ENCODE data around the gene RFX6. TPM values are rescaled to one million over a fixed set of nuclear protein-coding genes. Genes with fewer than 3 reads are reported as not detected.

Gene RFX6
- total and polyA plus RNA-seq, 10 donors, result not detected

DNA sequence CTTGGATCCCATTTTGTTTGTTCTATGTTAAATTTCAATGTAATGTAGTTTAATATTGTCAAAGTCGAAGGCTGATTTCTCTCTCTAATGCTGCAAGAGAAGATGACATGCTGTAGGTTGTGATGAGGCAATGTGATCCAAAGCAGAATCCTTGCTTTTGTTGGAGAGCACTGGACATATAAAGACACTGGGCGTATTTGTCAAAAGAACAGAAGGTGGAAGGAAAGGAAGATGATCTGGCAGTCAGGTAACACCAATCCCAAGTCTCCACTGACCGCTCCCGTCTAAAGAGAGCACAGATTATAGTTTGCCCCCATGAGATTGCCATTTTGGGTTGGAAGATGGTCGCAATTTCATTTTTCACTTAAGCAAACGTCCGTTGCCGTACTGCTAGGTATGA, 935 bp upstream of the RFX6 start:
- intact Hi-C loops (cut with DNase I; ENCODE audit: low total_unique reads), result no loop called here
- H3K27me3 ChIP-seq (replicated peaks in 1 of 7), result peaks cover 0 to 72% (median 30%) of the 10 kb centered on the region in 7 donors
- peak overlapping the region in 1 of 8 donors; percentile 22 for H3K4me3 ChIP-seq
- H3K36me3 ChIP-seq, result no peaks in the 10 kb centered on the region
- WGBS, 5 donors, result 26 to 30% (median 28%) methylated on average over 8 of the region's 8 CpGs
- H3K27ac ChIP-seq, result no peak overlapping the region
- peaks cover 0 to 15% (median 11%) of the 10 kb centered on the region in 6 donors for H3K4me1 ChIP-seq
- TF ChIP-seq, protein P1, sequence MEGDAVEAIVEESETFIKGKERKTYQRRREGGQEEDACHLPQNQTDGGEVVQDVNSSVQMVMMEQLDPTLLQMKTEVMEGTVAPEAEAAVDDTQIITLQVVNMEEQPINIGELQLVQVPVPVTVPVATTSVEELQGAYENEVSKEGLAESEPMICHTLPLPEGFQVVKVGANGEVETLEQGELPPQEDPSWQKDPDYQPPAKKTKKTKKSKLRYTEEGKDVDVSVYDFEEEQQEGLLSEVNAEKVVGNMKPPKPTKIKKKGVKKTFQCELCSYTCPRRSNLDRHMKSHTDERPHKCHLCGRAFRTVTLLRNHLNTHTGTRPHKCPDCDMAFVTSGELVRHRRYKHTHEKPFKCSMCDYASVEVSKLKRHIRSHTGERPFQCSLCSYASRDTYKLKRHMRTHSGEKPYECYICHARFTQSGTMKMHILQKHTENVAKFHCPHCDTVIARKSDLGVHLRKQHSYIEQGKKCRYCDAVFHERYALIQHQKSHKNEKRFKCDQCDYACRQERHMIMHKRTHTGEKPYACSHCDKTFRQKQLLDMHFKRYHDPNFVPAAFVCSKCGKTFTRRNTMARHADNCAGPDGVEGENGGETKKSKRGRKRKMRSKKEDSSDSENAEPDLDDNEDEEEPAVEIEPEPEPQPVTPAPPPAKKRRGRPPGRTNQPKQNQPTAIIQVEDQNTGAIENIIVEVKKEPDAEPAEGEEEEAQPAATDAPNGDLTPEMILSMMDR (IDR thresholded peaks at IDR 0.05 in 8 of 11, conservative IDR thresholded peaks at IDR 0.05 in 3 of 11), result no peak
- TF ChIP-seq POLR2AphosphoS5 (IDR thresholded peaks at IDR 0.05) (no peak), POLR2A (IDR thresholded peaks at IDR 0.05) (no peak)
- no peak for DNase-seq
- H3K9me3 ChIP-seq, result peaks cover 0 to 11% (median 0%) of the 10 kb centered on the region in 8 donors

DNA sequence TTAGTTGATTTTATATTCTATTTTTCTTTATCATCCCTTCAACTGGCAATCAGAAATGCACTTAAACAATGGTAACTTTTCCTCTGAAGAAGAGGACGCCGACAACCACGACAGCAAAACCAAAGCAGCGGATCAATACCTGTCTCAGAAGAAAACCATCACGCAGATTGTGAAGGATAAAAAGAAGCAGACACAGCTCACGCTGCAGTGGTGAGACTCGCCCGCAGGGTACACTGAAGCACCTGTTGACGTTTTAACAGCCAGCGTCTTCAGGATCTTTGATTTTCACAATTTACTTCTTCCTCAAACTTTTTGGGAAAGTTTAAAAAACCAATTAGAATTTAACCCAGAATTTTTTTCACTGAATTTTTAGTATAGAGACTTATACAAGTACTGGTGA, 701 bp downstream of the RFX6 start:
- DNase-seq, result no peak
- peaks cover 0 to 5% (median 0%) of the 10 kb centered on the region in 8 donors for H3K9me3 ChIP-seq
- 7 to 14% (median 10%) methylated on average over 10 of the region's 10 CpGs for WGBS, 5 donors

DNA sequence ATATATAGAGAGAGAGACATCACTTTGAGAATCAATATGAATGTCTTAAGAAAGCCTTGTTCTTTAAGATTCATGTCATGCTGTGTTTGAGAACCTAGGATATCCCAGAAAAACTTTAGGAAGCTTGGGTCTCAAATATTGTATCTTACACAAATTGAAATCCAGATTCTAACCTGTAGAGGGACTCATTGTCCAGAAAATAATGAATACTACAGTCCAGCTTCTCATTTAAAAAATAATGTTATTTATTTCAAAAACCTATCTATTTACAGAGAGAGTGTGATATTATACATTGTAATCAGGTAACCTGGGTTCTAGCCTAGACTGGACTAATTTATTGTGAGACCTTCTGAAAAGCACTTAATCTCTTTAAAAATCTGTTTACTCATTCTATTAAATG, 4.2 kb downstream of the RFX6 start:
- no peak overlapping the region for H3K27ac ChIP-seq
- TF ChIP-seq POLR2AphosphoS5 (IDR thresholded peaks at IDR 0.05), result no peak
- no peak for TF ChIP-seq POLR2A (IDR thresholded peaks at IDR 0.05)
- H3K9me3 ChIP-seq, result no peaks in the 10 kb centered on the region
- H3K36me3 ChIP-seq, result no peaks in the 10 kb centered on the region
- intact Hi-C loops (cut with DNase I; ENCODE audit: low total_unique reads), result no loop called here
- H3K27me3 ChIP-seq (replicated peaks in 1 of 7), result peaks cover 0 to 33% (median 18%) of the 10 kb centered on the region in 7 donors
- peaks cover 0 to 15% (median 11%) of the 10 kb centered on the region in 6 donors for H3K4me1 ChIP-seq
- DNase-seq, result no peak
- H3K4me3 ChIP-seq, result no peak overlapping the region

More for the DNA sequence above, 701 bp downstream of the RFX6 start:
- intact Hi-C loops (cut with DNase I; ENCODE audit: low total_unique reads), result no loop called here
- Histone ChIP-seq H3K27me3 (replicated peaks in 1 of 7) (peaks cover 0 to 64% (median 30%) of the 10 kb centered on the region in 7 donors), H3K4me3 (no peak overlapping the region), H3K4me1 (peaks cover 0 to 15% (median 11%) of the 10 kb centered on the region in 6 donors), H3K36me3 (no peaks in the 10 kb centered on the region), H3K27ac (no peak overlapping the region)
- TF ChIP-seq POLR2AphosphoS5 (IDR thresholded peaks at IDR 0.05) (no peak), POLR2A (IDR thresholded peaks at IDR 0.05) (no peak)
- TF ChIP-seq, protein P1 (IDR thresholded peaks at IDR 0.05 in 8 of 11, conservative IDR thresholded peaks at IDR 0.05 in 3 of 11), result no peak

DNA sequence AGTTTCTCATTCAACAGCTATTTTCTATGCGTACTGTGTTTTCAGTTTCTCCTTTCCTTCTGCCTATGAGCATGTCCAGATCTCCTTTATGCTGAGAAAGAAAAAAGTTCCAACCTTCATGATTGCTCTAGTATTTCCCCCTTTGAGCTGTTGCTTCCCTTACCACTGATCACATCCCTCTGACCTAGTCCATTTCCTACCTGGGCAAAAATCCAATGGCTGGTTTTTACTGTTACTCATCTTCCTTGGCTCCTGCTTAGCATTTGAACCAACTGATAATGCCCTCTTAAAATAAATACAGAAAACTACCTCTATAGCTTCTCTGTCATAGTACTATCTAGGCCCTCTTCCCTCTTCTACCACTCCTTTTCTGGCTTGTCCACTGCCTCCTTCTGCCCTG, 6.0 kb downstream of the RFX6 start:
- WGBS, 5 donors, result 65 to 81% (median 74%) methylated on average over 1 of the region's 1 CpG
- H3K4me1 ChIP-seq, result no peaks in the 10 kb centered on the region
- intact Hi-C loops (cut with DNase I; ENCODE audit: low total_unique reads), result no loop called here
- peaks cover 0 to 15% (median under 1%) of the 10 kb centered on the region in 7 donors for H3K27me3 ChIP-seq (replicated peaks in 1 of 7)
- H3K9me3 ChIP-seq, result no peaks in the 10 kb centered on the region
- H3K4me3 ChIP-seq, result no peak overlapping the region
- H3K36me3 ChIP-seq, result no peaks in the 10 kb centered on the region
- DNase-seq, result no peak
- TF ChIP-seq POLR2A (IDR thresholded peaks at IDR 0.05) (no peak), POLR2AphosphoS5 (IDR thresholded peaks at IDR 0.05) (no peak)
- TF ChIP-seq, protein P1 (IDR thresholded peaks at IDR 0.05 in 8 of 11, conservative IDR thresholded peaks at IDR 0.05 in 3 of 11), result no peak
- no peak overlapping the region for H3K27ac ChIP-seq

DNA sequence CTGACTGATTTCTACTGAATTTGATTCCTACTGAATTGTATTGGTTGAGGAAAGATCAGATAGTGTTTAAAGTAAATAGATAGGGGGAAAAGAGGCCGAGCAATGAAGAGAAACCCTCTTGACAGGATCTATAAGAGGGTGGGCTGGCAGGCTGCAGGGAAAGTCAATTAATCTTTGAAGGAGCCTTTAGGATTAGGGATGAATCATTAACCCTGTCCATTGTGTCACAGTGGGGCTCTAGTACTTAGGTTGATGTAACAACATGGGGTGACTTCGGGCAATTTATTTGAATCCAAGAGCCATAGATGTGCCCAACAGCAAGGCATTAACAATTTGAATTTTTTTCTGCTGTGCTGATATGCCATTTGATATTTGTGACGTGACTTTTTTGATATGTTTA, 7.5 kb downstream of the RFX6 start:
- no peak for DNase-seq
- no peak overlapping the region for H3K27ac ChIP-seq
- intact Hi-C loops (cut with DNase I; ENCODE audit: low total_unique reads), result no loop called here
- no peaks in the 10 kb centered on the region for H3K4me1 ChIP-seq
- TF ChIP-seq POLR2AphosphoS5 (IDR thresholded peaks at IDR 0.05) (no peak), POLR2A (IDR thresholded peaks at IDR 0.05) (no peak)
- TF ChIP-seq, protein P1 (IDR thresholded peaks at IDR 0.05 in 8 of 11, conservative IDR thresholded peaks at IDR 0.05 in 3 of 11), result no peak
- no peaks in the 10 kb centered on the region for H3K36me3 ChIP-seq
- 80 to 88% (median 82%) methylated on average over 3 of the region's 3 CpGs for WGBS, 5 donors
- H3K4me3 ChIP-seq, result no peak overlapping the region
- peaks cover 0 to 7% (median 0%) of the 10 kb centered on the region in 7 donors for H3K27me3 ChIP-seq (replicated peaks in 1 of 7)
- no peaks in the 10 kb centered on the region for H3K9me3 ChIP-seq

All from spleen (tissue), 11 donors.